ENCODE measurements around the gene CNOT11.
A peak's percentile ranks its signal among the peaks of the same experiment; 100 is the strongest.
"Not testable (repeated sequence)": the region's sequence is repeated elsewhere in the genome, so short reads cannot be mapped to it uniquely, and the experiment has no call there.

Gene CNOT11

GRCh38 chr2:101252408-101253012, at the start of gene CNOT11:
Gene CNOT11 (plus strand): TSS chr2:101252886. CDS start chr2:101252965, 79 bp downstream.
- DNase-seq = peak; percentile 98

DNA sequence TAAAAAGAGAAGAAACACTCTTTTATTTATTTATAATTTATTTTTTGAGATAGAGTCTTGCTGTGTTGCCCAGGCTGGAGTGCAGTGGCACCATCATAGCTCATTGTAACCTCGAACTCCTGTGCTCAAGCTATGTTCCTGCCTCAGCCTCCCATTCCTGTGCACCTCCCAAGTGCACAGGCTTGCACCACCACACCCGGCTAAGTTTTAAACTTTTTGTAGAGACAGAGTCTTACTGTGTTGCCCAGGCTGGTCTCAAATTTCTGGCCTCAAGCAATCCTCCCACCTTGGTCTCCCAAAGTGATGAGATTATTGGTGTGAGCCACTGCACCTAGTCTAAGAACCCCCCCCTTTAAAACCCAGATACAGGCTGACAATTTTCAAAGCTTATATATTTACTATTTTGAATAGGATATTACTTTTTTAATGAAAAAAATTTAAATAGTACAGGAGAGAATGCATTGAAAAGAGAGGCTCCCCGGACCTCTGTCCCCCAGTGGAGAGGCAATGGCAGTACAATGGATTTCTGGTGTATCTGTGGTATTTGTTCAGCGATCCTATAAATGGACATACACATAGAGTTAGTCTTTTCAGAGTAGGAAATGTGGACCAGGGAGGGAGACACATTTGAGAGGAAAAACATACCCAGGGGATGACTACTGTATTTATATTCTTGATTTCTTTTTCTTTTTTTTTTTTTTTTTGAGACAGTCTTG, 48.1 kb upstream of the CNOT11 start:
- no peak for DNase-seq

DNA sequence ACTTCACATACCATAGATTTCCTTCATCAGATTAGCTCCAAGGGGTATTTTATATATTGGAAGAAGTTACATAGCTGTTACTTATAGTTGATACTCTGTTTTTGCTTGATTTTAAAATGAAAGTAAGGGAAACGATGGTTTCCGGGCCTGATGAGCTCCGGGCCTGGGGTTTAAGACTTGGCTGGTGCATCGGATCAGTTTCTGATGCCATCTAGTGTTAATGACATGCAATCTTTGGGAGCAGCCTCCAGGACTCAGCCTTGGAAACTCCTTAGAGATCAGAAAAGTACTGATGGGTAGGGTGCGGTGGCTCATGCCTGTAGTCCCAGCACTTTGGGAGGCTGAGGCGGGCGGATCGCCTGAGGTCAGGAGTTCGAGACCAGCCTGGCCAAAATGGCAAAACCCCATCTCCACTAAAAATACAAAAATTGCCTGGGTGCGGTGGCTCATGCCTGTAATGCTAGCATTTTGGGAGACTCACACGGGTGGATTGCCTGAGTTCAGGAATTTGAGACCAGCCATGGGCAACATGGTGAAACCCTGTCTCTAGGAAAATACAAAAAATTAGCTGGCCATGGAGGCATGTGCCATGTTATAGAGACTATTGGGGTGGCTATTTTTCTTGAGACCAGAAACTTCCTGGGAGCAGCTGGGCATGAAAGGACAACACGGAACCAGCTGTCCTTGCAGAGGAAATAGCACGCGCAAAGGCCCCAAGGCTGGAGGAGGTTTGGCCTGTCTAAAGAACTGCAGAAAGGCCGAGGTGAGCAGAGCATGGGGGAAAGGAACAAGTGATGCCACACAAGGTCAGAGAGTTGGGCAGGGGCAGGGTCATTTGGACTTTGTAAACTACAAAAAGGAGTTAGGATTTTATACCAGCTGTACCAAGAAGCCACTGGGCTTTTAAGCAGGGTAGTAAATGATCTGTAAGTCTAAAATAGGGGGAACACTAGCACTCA, 46.9 kb upstream of the CNOT11 start:
- peak; percentile 75 for DNase-seq

DNA sequence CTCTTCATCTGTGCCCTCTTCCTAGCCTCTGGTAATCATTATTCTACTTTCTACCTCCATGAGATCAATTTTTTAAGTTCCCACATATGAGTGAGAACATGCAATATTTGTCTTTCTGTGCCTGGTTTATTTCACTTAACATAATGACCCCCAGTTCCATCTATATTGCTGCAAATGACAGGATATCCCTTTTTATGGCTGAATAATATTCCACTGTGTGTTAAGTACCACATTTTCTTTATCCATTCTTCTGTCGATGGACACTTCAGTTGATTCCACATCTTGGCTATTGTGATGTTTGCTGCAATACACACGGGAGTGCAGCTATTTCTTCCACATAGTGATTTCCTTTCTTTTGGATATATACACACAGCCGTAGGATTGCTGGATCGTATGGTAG, 43.9 kb upstream of the CNOT11 start:
- DNase-seq = no peak

DNA sequence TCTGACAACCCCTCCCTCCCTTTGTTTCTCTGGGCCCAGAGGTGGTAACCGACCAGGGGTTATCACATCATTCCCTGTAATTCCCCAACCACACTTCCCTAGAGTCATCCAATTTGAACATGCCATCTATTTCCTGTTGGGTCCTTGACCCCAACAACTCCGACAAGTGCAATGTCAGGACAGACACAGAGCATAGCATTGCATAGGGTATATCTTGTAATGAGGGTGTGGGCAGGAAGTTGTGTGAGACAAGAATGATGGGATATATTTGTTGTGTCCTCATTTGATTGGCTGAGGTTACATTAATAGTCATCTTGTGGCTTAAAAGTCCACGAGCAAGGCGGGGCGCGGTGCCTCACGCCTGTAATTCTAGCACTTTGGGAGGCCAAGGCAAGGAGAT, 33.4 kb upstream of the CNOT11 start:
- no peak for DNase-seq

DNA sequence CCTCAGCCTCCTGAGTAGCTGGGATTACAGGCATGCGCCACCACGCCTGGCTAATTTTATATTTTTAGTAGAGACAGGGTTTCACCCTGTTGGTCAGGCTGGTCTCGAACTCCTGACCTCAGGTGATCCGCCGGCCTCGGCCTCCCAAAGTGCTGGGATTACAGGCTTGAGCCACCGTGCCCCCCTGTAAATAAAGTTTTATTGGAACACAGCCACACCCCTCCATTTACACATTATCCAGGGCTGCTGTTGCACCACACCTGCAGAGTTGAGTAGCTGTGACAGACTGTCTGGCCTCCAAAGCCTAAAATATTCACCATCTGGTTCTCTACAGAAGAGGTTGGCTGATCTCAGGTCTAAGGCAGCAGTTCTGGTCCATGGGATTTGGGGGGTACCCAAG, 32.6 kb upstream of the CNOT11 start:
- DNase-seq = not testable (repeated sequence)

GRCh38 chr2:101223814-101224231, 28.9 kb upstream of the CNOT11 start:
- DNase-seq = no peak

DNA sequence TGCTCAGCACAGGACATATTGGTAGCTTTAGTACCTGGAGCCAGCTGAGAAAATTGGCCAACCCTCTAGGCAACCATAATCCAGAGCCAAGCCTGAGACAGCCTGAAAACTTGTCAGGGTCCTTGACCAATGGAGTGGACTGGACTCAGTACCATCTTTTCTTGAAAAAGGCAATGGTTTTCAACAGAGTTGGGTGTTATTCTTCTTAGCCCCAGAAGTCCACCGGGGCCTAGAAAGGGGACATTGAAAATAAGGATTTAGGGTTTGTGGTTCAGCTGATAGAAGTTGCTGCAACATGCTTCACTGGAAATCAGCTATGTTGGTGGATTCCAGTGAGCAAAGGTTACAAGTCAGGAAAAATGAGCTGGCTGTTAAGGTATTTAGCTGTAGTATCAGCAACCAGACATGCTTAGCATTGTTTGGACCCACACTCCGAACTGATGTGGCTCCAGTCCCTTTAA, 22.1 kb upstream of the CNOT11 start:
- no peak for DNase-seq

GRCh38 chr2:101231240-101231639, 21.4 kb upstream of the CNOT11 start:
- DNase-seq = no peak

DNA sequence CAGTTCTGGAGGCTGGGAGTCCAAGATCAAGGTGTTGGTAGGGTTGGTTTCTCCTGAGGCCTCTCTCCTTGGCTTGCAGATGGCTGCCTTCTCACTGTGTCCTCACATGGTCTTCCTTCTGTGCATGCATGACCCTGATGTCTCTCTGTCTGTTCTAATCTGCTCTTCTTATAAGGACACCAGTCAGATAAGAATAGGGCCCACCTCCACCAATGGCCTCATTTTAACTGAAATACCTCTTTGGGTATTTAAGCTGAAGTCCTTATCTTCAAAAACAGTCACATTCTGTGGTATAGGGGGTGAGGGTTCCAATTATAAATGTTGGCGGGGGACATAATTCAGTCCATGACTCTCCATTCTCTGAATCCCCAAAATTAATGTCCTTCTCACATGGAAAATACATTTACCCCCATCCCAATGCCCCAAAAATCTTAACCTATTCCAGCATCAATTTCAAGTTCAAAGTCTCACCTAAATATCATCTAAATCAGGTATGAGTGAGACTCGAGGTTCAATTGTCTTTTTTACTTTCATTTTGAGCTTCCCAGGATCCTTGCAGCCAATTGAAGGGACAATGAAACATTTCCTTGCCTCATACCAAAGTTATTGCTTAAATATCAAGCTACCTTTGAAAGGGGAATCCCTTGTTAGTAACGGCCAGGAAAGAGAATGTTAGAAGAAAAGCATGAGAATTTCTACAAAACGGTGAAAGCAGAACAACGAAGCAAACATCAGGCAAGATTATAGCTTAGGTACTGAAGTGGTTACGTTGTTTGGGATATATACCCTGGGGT, 20.6 kb upstream of the CNOT11 start:
- DNase-seq = no peak

DNA sequence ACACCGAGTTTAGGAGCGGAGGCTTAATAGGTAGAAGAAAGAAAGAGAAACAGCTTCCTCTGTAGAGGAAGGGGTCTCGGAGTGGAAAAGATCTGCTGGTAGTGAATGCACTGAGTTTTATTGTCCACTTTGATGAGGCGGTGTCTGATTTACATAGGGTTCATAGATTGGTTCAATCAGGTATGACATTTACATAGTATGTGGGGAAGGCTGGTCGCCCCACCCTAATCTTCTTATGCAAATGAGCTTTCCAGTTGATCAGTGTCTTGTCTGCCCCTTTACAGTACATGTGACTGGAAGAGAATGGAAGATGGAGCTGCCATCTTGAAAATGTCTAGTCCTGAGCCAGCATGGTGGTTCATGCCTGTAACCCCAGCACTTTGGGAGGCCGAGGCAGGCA, 19.9 kb upstream of the CNOT11 start:
- DNase-seq = no peak

- no peak for DNase-seq
Observed at GRCh38 chr2:101234169-101234938, 18.3 kb upstream of the CNOT11 start.

DNA sequence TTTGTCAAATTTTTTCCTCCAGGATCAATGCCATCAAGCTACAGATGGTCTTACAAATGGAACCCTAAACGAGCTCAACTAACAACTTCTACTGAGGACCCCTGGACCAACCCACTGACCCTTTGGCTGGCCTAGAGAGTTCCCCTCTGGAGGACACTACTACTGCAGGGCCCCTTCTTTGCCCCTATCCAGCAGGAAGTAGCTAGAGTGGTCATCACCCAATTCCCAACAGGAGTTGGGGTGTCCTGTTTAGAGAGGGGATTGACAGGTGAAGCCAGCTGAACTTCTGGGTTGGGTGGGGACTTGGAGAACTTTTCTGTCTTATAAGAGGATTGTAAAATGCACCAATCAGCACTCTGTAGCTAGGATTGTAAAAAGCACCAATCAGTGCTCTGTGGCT, 16.7 kb upstream of the CNOT11 start:
- DNase-seq = not testable (repeated sequence)

GRCh38 chr2:101237944-101238343, 14.7 kb upstream of the CNOT11 start:
- not testable (repeated sequence) for DNase-seq

DNA sequence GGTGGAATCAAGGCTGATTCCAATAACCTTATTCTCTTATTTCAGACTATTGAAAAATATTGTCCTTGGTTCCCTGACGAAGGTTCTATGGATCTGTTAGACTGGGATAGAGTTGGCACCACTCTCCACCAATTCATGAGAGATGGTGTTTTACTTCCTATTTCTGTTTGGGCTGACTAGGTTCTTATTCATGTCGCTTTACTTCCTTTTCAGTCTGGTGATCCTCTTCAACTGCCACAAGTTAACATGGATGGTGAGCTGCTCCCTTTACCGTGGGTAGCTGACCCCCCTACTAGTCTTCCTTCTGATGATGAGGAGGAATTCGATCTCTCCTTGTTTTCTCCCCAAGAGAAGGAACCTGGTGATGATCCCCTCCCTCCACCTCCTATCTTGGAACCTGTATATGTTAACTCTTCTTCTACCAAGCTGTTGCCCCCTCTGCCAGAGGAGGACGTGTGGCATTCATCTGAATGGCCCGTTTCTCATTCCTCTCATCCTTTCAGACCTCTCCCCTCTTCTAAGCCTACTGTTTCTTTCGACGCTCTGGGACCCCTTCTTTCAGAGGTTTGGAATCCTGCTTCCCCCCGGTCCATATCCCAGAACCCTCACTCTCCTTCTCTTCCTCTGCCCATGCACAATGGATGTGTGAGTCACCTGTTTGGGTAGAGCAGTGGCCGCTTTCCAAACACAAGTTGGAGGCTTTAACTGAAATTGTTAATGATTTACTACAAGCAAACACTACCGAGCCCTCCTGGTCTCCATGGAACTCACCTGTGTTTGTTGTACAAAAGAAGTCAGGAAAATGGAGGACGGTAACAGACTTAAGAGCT, 13.5 kb upstream of the CNOT11 start:
- DNase-seq = no peak

GRCh38 chr2:101239760-101240118, 12.9 kb upstream of the CNOT11 start:
- not testable (repeated sequence) for DNase-seq

- not testable (repeated sequence) for DNase-seq
Observed at GRCh38 chr2:101240694-101241093, 12.0 kb upstream of the CNOT11 start.

GRCh38 chr2:101241158-101241557, 11.5 kb upstream of the CNOT11 start:
- no peak for DNase-seq

DNA sequence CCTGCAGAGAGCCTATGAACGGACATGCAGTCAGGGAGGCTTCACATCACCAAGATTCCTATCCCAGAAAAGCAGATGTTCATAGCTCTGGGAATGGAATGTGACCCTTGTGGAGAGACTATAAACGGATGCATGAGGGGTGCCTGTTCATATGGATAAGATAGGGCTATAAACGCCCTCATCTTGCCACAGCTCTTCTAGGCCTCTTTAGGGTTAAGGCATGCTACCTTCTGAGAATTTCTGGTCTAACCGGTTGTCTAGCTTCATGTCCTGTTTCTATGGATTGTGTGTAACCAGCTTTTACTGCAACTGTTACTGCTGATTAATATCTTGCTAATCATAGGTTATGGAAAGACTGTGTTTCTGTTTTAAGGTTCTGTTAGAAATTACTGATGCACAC, 8.3 kb upstream of the CNOT11 start:
- DNase-seq = not testable (repeated sequence)

- not testable (repeated sequence) for DNase-seq
Observed at GRCh38 chr2:101244899-101245298, 7.8 kb upstream of the CNOT11 start.

DNA sequence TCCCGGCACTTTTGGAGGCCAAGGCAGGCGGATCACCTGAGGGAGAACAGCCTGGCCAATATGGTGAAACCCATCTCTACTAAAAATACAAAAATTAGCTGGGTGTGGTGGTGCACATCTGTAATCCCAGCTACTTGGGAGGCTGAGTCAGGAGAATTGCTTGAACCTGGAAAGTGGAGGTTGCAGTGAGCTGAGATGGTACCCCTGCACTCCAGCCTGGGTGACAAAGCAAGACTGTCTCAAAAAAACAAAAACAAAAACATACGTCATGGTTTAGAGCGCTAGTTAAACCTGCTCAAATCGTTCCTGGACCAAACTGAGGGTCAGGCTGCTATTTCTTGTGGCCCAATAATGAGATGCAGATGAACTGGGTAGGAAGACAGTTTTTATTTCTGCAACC, 7.2 kb upstream of the CNOT11 start:
- not testable (repeated sequence) for DNase-seq
